IPS DF 6.9 (cell line): ENCODE measurements around the gene EPB41L3.

Source experiments
- DNase-seq: peaks from one replicate; pipeline ENCODE4 v3.0.0-alpha.2; 2013; ENCODE audit warnings: low read depth, low spot score
- H3K27ac ChIP-seq: one replicate; pipeline ENCODE4 v1.5.1; 2013; ENCODE audit warnings: low read length, control low read depth
- H3K27me3 ChIP-seq: 2 replicates; pipeline ENCODE4 v1.6.1; 2013; ENCODE audit warnings: mild to moderate bottlenecking, low read length; ENCODE audit not compliant: control insufficient read depth, insufficient read depth
- H3K36me3 ChIP-seq: 2 replicates; pipeline ENCODE4 v1.6.1; 2013; ENCODE audit warnings: low read length; ENCODE audit not compliant: control insufficient read depth, insufficient read depth
- H3K4me1 ChIP-seq: 2 replicates; pipeline ENCODE4 v1.6.1; 2013; ENCODE audit warnings: low read length; ENCODE audit not compliant: control insufficient read depth, insufficient read depth
- H3K4me3 ChIP-seq: 2 replicates; pipeline ENCODE4 v1.5.1; 2013; ENCODE audit warnings: mild to moderate bottlenecking, low read length
- H3K9me3 ChIP-seq: 2 replicates; pipeline ENCODE4 v1.6.1; 2013; ENCODE audit warnings: low read length, inconsistent platforms; ENCODE audit not compliant: control insufficient read depth, insufficient read depth
- WGBS: extraction: QIAGEN DNeasy Blood & Tissue Kit; methylation state at CpG from one replicate; pipeline ENCODE4 v1.1.7; 2013; ENCODE audit warnings: mixed read lengths, missing lambda C conversion rate; ENCODE audit not compliant: insufficient read length, insufficient coverage; 5-methylcytosine and 5-hydroxymethylcytosine counted together

Gene EPB41L3

DNA sequence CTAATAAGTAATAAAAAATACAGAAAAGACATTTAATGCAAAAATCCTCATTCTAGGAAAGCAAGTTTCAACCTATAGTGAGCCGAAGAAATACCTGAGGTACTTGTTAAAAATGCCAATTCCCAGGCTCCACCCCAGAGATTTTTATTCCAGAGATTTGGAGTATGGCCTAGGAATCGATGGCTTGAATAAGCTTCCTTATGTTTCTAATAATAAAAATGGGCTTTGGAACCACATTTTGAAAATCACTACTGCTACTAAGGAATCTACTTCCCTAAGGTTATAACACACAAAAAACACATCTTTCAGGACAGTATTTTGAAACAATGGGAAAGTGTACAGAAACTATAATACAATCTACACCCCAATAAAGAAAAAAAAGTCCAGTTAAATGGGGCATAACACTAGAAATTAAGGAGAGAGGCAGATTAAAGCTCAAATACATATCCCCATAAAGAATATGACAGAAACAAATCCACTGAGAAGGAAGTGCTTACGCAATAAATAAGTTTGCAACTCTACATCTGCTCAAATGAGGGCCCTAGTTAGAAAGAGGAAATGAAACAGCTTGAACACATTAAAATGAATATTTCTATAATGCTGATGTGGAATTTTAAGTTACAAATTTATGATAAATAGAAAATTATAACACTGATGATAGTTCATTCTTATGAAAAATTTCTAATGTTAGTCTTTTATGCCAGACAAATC lies 103.7 kb downstream of the EPB41L3 start:
- Histone ChIP-seq H3K36me3 (no peaks in the 10 kb centered on the region), H3K27me3 (no peaks in the 10 kb centered on the region), H3K4me1 (no peaks in the 10 kb centered on the region), H3K9me3 (no peaks in the 10 kb centered on the region), H3K4me3 (no peak overlapping the region), H3K27ac (no peak overlapping the region)
- no peak for DNase-seq
- WGBS, result no CpG with 5 or more reads among the region's 3 CpGs

- no peaks in the 10 kb centered on the region for H3K9me3 ChIP-seq
Measured at GRCh38 chr18:5434425-5434824, 109.4 kb downstream of the EPB41L3 start.

DNA sequence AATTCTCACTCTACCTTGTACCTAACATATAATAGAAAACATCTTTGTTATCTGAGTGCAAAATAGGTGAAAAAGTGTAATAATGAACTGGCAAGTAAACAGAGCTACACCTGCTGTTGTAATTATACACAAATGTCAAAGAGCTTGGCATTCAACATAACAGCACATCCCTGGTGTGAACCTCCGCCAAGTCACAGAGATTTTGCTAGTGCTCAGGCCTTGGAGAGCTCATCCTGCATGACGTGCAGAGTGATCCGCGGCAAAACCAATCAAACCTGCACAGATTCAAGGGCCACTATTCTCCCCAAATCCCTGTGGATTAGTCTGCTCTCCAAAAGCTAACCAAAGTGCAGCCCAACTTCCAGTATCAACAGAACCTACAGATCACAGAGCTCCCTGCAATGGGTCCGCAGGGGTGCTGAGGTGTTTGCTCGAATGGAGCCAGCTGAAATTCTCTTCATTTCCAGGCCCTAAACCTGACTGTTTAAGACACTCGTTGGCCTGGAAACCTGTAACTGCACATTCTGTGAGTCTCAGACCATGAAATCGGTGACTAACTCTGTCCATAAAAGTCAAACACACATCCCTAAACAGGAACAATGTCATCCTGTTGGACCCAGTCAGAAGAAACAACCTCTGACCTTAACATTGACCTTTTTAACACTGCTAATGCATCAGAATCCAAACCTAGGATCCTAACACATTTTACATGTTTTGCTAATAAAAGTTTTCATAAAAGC lies 111.8 kb downstream of the EPB41L3 start:
- H3K9me3 ChIP-seq, result no peaks in the 10 kb centered on the region
- H3K27me3 ChIP-seq, result no peaks in the 10 kb centered on the region
- no peak overlapping the region for H3K4me3 ChIP-seq
- H3K36me3 ChIP-seq, result no peaks in the 10 kb centered on the region
- H3K27ac ChIP-seq, result no peak overlapping the region
- H3K4me1 ChIP-seq, result no peaks in the 10 kb centered on the region
- WGBS, result no CpG with 5 or more reads among the region's 8 CpGs
- DNase-seq, result no peak

More at GRCh38 chr18:5434425-5434824, 109.4 kb downstream of the EPB41L3 start:
- no peak for DNase-seq
- no CpG with 5 or more reads among the region's 4 CpGs for WGBS
- no peaks in the 10 kb centered on the region for H3K4me1 ChIP-seq
- no peak overlapping the region for H3K27ac ChIP-seq
- H3K4me3 ChIP-seq, result no peak overlapping the region
- no peaks in the 10 kb centered on the region for H3K36me3 ChIP-seq
- H3K27me3 ChIP-seq, result no peaks in the 10 kb centered on the region

GRCh38 chr18:5430131-5430530 lies 113.7 kb downstream of the EPB41L3 start:
- no peak for DNase-seq
- no peaks in the 10 kb centered on the region for H3K27me3 ChIP-seq
- H3K9me3 ChIP-seq, result no peaks in the 10 kb centered on the region
- no peaks in the 10 kb centered on the region for H3K4me1 ChIP-seq
- no peaks in the 10 kb centered on the region for H3K36me3 ChIP-seq
- H3K4me3 ChIP-seq, result no peak overlapping the region
- no CpG with 5 or more reads among the region's 7 CpGs for WGBS
- H3K27ac ChIP-seq, result no peak overlapping the region

GRCh38 chr18:5429681-5430080 lies 114.1 kb downstream of the EPB41L3 start:
- Histone ChIP-seq H3K9me3 (no peaks in the 10 kb centered on the region), H3K27ac (no peak overlapping the region), H3K27me3 (no peaks in the 10 kb centered on the region), H3K4me1 (no peaks in the 10 kb centered on the region), H3K4me3 (no peak overlapping the region), H3K36me3 (no peaks in the 10 kb centered on the region)
- WGBS, result no CpG with 5 or more reads among the region's 7 CpGs
- DNase-seq, result no peak

DNA sequence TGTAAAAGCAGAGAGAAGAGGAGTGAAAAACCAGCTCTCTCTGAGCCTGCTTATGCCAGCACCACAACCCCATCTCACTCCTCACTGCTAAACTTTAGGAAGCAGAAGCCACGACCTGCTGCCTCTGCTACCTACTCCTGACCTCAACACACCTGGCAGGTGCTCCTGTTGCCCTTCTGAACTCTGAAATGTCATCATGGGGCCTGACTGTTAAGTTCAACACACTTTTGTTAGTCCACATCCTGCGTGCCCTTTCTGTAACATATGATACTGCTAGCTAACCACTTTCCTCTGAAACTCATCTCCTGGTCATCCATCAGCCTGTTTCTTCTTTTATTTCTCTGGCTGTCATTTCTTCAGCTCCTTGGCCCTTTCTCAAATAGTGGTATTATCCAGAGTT lies 118.1 kb downstream of the EPB41L3 start:
- no peak for DNase-seq
- Histone ChIP-seq H3K36me3 (no peaks in the 10 kb centered on the region), H3K4me3 (no peak overlapping the region), H3K27ac (no peak overlapping the region), H3K27me3 (no peaks in the 10 kb centered on the region), H3K9me3 (no peaks in the 10 kb centered on the region), H3K4me1 (no peaks in the 10 kb centered on the region)
- no CpG with 5 or more reads among the region's 2 CpGs for WGBS

- Histone ChIP-seq H3K27me3 (no peaks in the 10 kb centered on the region), H3K4me3 (no peak overlapping the region), H3K36me3 (no peaks in the 10 kb centered on the region), H3K4me1 (no peaks in the 10 kb centered on the region), H3K9me3 (no peaks in the 10 kb centered on the region), H3K27ac (no peak overlapping the region)
- no peak for DNase-seq
- WGBS, result no CpG with 5 or more reads among the region's 6 CpGs
Measured at GRCh38 chr18:5424903-5425664, 118.7 kb downstream of the EPB41L3 start.

GRCh38 chr18:5422626-5423025 lies 121.2 kb downstream of the EPB41L3 start:
- H3K36me3 ChIP-seq, result no peaks in the 10 kb centered on the region
- no peaks in the 10 kb centered on the region for H3K4me1 ChIP-seq
- no CpG with 5 or more reads among the region's 3 CpGs for WGBS
- no peak for DNase-seq
- no peak overlapping the region for H3K27ac ChIP-seq
- no peak overlapping the region for H3K4me3 ChIP-seq
- H3K27me3 ChIP-seq, result no peaks in the 10 kb centered on the region
- no peaks in the 10 kb centered on the region for H3K9me3 ChIP-seq

DNA sequence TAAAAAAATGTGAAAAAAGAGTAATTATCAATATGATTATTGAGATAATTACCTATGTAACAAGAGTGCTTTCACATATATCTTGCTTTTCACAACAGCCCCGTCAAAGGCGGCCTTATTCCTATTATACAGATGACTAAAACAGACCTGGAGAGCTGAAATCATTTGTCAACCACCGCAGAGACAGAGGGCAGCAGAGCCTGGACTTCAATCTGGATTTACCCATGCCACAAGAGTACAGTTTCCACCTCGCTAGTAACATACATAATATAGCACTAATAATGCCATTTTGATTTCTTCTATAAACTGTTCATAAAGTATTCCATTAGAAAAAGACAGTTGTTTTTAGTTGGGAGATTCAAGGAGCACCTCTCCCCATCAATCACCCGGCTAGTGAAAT lies 121.8 kb downstream of the EPB41L3 start:
- Histone ChIP-seq H3K4me3 (no peak overlapping the region), H3K27me3 (no peaks in the 10 kb centered on the region), H3K27ac (no peak overlapping the region), H3K9me3 (no peaks in the 10 kb centered on the region), H3K4me1 (no peaks in the 10 kb centered on the region), H3K36me3 (no peaks in the 10 kb centered on the region)
- no CpG with 5 or more reads among the region's 5 CpGs for WGBS
- no peak for DNase-seq

DNA sequence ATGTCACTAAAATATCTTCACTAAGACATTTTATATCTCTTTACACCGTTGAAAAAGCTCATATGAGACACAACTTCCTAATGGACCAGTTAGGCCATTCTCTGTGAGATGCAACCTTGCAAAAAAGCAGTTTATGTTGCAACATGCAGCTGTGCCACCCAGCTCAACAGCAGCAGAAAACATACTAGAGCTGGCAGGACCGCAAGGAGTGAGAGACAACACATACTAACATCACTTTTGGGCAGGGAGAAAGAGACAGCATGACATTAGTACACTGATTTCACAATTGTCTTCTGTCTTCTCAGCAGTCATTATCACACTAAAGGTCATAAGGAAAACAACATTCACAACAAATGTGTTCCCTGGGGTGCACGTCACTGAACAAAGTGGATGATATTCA lies 122.9 kb downstream of the EPB41L3 start:
- Histone ChIP-seq H3K4me1 (no peaks in the 10 kb centered on the region), H3K27ac (no peak overlapping the region), H3K9me3 (no peaks in the 10 kb centered on the region), H3K36me3 (no peaks in the 10 kb centered on the region), H3K27me3 (no peaks in the 10 kb centered on the region), H3K4me3 (no peak overlapping the region)
- no peak for DNase-seq
- WGBS, result no CpG with 5 or more reads among the region's 3 CpGs
